Measurements from ENCODE around the gene CACNG5.
"Not testable (repeated sequence)": the region's sequence is repeated elsewhere in the genome, so short reads cannot be mapped to it uniquely, and the experiment has no call there.

CACNG5 gene

DNA sequence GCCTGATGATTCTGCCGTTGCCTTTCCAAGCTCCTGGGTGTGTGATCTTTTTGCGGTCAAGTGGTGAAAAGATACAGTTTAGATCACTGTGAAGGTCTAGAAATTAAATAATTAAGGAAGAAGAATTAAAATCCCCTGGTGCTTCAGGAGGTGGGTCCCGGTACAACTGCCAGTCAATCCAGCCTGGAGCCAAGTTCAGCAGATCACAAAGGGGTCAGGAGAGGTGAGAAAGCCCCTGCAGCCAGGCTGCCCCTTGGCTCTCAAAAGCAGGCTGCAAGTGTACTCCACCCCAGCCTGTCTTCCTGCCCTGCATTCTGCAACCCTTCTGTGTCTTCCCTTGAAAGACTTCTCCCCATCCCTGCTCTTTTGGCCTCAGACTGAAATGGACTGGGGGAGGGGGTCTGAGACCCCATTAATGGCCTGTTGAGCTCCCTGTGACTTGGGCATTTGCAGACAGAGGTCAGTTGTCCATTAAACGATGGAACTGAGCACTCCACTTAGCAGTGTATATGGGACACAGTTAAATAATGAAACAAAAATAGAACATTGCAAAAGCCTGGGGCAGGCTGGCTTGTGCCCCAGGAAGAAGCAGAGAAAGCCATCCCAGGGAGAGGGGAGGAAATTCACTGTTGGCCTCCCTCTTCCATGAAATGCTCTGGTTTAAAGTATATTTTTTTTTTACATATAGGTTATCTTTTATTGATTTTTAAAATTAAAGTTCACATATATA is 15.1 kb downstream of the CACNG5 start:
- no peak for DNase-seq (ENCODE audit: low read depth)

DNA sequence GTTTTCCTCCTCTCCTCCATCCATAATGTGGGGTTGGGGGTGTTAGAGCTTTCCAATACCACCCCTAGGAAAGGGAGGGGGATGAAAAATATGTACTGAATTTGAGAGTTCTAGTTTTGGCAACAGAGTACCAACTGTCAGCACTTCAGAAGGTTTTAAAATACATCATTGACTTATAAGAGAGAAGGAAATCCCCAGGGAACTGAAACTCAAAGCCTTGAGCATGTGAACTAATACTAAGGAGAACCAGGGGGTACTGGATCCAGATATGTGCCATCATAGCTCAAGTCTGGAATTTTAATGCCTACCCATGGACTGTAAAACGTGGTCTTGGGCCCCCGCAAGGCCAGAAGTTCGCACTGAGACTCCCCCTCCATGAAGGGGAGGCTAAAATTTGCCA is 15.8 kb downstream of the CACNG5 start:
- DNase-seq (ENCODE audit: low read depth), result no peak

DNA sequence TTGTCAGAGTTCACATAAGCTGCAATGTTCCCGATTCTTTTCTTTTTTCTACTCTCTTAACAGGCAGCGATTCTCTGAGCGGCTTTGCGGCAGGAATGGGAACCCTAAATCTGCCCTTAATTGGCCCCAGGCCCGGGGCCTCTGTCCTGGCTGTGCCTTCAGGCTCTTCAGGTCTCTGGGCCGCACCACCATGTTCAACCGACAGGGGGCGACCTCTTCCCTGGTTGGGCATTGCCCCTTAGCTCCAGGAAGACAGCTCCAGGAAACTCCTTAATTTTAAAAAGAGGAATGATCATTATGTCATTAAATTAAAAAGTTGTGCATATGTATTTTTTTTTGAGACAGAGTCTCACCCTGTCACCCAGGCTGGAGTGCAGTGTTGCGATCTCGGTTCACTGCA is 20.3 kb downstream of the CACNG5 start:
- DNase-seq (ENCODE audit: low read depth), result no peak

DNA sequence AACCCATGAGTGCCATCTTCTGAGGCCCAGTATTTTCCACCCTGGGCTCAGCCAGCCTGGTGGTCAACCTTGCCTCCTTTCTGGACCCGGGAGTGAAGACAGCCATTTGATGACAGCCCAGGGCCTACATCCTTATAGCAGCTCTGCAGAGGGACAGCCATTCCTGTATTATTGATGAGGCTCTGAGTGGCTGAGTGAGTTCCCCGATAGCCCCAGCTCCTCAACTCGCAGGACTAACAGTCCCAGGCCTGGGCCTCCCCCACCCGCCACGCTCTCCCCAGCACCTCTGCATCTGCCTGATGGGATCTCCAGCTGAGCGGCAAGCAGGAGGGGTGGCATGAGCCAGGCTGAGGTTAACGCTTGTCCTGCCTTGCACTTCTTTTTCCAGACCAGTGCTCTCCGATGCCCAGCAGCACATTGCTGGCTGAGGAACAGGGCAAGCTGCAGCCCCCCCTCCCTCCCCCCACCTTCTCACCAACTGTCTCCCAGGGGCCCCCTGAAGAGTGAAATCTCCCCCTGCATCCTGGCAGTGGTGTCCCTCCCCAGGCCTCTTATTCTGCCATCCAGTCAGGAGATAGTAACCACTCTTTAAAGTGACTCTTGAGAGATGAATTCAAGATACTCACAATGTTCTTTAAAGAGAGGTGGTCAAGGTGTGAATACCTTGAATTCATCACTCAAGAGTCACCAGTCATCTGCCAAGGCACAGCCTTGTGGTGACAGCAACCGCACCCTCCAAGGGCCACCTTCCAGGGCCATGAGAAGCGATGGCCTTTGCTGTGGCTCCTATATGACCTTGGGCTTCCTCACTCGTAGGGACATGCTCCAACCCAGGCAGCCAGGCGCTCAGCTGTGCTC is 23.5 kb downstream of the CACNG5 start:
- no peak for DNase-seq (ENCODE audit: low read depth)

DNA sequence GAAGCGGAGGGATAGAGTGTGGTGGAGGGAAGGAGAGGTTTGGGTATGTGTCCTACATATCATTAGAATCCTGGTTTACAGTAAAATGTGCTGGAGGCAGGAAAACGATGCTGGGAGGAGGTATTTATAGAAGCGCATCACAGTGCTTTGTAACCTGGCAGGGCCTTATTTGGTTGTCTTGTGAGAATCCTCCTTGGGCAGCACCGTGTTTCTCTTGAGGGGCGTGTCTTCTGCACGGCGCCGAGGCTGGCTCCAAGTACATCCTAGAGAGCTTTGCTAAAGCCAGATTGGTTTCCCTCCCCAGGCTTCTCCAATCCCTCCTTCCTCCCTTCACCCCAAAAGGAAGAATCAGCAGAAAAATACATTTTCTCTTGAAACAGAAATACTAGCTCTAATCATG is 24.4 kb downstream of the CACNG5 start:
- DNase-seq (ENCODE audit: low read depth), result no peak

DNA sequence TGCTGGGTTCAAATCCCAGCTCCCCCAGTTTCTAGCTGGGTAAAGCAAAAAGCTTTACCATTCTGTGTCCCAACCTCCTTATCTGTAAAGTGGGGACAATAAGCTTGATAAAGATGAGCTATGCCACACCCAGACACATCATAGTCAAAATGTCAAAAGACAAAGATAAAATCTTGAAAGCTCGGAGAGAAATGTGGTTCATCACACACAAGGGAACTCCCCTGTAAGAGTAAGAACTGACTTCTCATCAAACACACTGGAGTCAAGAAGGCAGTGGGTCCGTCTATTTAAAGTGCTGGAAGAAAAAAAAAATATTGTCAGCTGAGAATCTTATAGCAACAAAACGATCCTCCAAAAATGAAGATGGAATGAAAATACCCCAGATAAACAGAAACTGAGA is 25.3 kb downstream of the CACNG5 start:
- no peak for DNase-seq (ENCODE audit: low read depth)

DNA sequence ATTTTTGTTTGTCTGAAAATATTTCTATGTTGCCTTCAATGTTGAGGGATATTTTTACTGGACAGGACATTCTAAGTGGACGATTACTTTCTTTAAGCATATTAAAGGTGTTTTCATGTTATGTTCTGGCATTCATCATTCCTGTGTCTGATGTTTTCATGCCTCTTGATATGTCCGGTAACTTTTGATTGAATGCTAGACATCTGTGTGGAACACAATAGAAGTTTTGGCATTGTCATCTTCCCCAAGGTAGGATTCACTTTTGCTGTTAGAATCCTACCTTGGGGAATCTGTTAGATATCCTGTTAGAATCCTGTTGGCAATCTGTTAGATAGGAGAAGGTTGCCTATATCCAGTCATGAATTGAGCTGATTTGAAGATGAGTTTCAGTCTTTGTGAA is 28.9 kb downstream of the CACNG5 start:
- DNase-seq (ENCODE audit: low read depth), result no peak

DNA sequence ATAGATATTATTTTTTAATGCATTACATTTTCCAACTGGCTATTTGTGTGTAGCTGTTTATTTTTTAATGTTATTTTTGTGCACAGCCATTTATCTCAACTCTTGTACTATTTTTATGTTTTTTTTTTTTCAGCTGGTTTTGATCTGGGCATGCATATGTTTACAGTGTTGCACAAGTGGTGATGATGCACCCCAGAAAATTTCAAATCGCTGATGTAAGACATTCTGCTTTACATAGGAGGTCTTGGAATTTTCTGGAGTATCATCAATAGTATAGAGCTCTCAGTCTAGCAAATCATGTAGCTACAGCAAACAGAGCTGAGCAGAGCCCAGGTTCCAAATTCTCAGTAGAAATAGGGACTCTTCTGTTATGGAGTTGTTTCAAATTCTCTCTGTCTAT is 30.2 kb downstream of the CACNG5 start:
- no peak for DNase-seq (ENCODE audit: low read depth)

GRCh38 chr17:66873962-66874361 is 39.0 kb downstream of the CACNG5 start:
- DNase-seq (ENCODE audit: low read depth), result no peak

DNA sequence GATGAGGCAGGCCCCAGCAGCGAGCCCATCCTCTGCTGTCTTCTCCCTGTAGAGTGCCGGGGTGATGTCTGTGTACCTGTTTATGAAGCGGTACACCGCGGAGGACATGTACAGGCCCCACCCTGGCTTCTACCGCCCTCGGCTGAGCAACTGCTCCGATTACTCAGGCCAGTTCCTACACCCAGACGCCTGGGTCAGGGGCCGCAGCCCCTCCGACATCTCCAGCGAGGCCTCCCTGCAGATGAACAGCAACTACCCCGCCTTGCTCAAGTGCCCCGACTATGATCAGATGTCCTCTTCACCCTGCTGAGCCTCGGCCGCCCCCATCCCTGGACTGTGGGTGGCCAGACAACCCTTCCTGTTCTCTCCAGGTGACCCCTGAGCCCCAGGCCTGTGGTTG is 50.0 kb downstream of the CACNG5 start:
- no peak for DNase-seq (ENCODE audit: low read depth)

- DNase-seq (ENCODE audit: low read depth), result no peak
Measured at GRCh38 chr17:66885417-66885816, 50.5 kb downstream of the CACNG5 start.

DNA sequence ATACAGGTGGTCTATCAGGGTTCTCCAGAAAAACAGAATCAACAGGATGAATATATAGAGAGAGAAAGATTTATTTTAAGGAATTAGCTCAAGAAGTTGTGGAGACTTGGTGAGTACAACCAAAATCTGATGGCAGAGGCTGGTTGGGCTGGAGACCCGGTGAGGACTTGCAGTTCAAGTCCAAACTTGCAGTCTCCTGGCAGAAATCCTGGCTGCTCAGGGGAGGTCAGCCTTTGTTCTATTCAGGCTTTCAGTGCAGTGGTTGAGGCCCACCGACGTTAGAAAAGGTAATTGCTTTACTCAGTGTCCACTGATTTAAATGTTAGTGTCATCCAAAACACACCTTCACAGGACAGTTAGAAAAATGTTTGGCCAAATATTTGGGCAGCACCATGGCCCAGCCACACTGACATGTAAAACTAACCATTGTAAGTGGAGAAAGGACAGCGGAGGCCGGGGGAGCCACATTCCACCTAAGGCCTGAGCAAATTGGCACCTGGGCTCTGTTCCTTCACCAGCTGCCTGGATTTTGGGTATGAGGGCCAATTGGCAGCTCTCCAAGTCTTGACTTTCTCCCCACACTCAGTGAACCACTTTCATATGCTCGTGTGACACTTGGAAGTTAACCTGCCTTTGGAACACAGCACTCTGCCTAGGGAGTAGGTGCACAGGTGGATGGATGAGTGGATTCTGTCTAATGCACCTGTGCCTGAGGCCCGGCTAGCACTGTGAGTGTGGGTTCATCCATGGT is 54.7 kb downstream of the CACNG5 start:
- DNase-seq (ENCODE audit: low read depth), result no peak

- no peak for DNase-seq (ENCODE audit: low read depth)
Measured at GRCh38 chr17:66892246-66892645, 57.3 kb downstream of the CACNG5 start.

GRCh38 chr17:66893382-66893781 is 58.5 kb downstream of the CACNG5 start:
- DNase-seq (ENCODE audit: low read depth), result no peak

DNA sequence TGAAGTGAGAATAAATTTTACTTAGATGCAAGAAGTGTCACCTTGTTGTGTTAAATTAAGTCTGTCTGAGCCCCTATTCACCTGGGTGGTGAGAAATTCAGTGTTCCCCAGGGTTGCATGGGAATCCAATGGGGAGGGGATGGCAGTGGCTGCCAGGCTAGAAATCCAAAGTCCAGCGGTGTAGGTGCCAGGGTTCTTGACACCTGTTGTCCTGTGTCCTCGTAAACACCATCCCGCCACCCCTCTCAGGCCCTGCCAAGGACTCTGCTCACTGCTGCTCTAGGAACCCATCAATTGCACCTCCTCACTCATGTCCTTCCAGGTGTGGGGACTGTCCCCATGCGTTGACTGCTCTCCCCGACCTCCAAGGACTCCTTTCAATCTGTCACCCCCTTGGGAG is 58.9 kb downstream of the CACNG5 start:
- no peak for DNase-seq (ENCODE audit: low read depth)

GRCh38 chr17:66897141-66897540 is 62.2 kb downstream of the CACNG5 start:
- no peak for DNase-seq (ENCODE audit: low read depth)

GRCh38 chr17:66898536-66898935 is 63.6 kb downstream of the CACNG5 start:
- DNase-seq (ENCODE audit: low read depth), result no peak

GRCh38 chr17:66900126-66901010 is 65.5 kb downstream of the CACNG5 start:
- no peak for DNase-seq (ENCODE audit: low read depth)

GRCh38 chr17:66903296-66903695 is 68.4 kb downstream of the CACNG5 start:
- not testable (repeated sequence) for DNase-seq (ENCODE audit: low read depth)

DNA sequence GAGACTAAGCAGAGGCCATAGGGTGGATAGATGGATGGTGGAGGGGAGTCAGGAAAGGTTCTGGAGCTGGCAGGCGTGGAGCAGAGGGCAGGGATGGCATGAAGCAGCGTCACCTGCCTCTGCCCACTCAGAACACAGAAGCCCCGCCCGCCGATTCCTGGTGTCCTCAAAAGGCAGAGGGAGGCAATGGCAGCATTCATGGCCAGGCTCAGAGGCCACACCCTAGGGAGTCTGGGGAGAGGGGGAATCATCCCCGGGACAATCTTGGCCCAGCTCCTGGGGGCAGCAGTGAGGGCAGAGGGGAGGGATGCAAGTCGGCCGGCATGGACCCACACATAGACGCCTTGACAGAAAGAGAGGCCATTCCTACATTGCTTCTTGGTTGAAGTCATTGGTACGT is 68.9 kb downstream of the CACNG5 start:
- DNase-seq (ENCODE audit: low read depth), result no peak

- no peak for DNase-seq (ENCODE audit: low read depth)
Measured at GRCh38 chr17:66904760-66905624, 70.1 kb downstream of the CACNG5 start.
